DND-41 (cell line): ENCODE measurements around the gene HNF1B.

ENCODE experiments used
- CTCF ChIP-seq: IDR thresholded peaks from 2 replicates; pipeline ENCODE4 v1.5.1; 2012; ENCODE audit warnings: borderline replicate concordance, low read length, moderate library complexity, mild to moderate bottlenecking; ENCODE audit not compliant: poor library complexity, severe bottlenecking; ENCODE audit errors: extremely low read depth
- EZH2 ChIP-seq: IDR thresholded peaks from 3 replicates; pipeline ENCODE4 v1.6.1; 2012; ENCODE audit warnings: borderline replicate concordance, low read depth, mild to moderate bottlenecking, moderate library complexity, low read length, inconsistent platforms; ENCODE audit not compliant: severe bottlenecking

- TF ChIP-seq CTCF: no peak
- TF ChIP-seq EZH2: no peak
Measured at GRCh38 chr17:37696366-37696765, 48.5 kb downstream of the HNF1B start.
